Stomach (tissue), 9 donors: Measurements from ENCODE around the gene TP53BP2. TPM values are rescaled to one million over a fixed set of nuclear protein-coding genes. Genes with fewer than 3 reads are reported as not detected.

Source experiments
- DNase-seq, 2 donors: peaks; one replicate each; pipeline versions ENCODE4 v3.0.0 to v3.0.0-alpha.2; 2013 to 2019
- H3K27ac ChIP-seq, 5 donors: fragments of 200-600 bp in 4 of 5; sonication (generic) in 4 of 5; one replicate each; pipeline ENCODE4 v1.5.1; 2013 to 2019; ENCODE audit warnings: mild to moderate bottlenecking in 1 of 5, moderate library complexity in 1 of 5
- H3K27me3 ChIP-seq, 3 donors: fragments of 200-600 bp; sonication (generic); one replicate each; pipeline ENCODE4 v1.5.1; 2017 to 2019; ENCODE audit warnings: mixed run types in 1 of 3
- H3K36me3 ChIP-seq, 4 donors: fragments of 200-600 bp; sonication (generic); 1 replicate in 3 of 4; 2 replicates in 1 of 4; pipeline ENCODE4 v1.5.1; 2016 to 2019
- H3K4me1 ChIP-seq, 4 donors: fragments of 200-600 bp; sonication (generic); one replicate each; pipeline ENCODE4 v1.5.1; 2016 to 2019
- H3K4me3 ChIP-seq, 4 donors: fragments of 200-600 bp; sonication (generic) in 3 of 4; one replicate each; pipeline ENCODE4 v1.5.1; 2016 to 2019; ENCODE audit warnings: mild to moderate bottlenecking in 1 of 4
- H3K9me3 ChIP-seq, 4 donors: fragments of 200-600 bp; sonication (generic); one replicate each; pipeline ENCODE4 v1.5.1; 2016 to 2019
- EP300 ChIP-seq: sonication (generic); formaldehyde crosslinking; IDR thresholded peaks from one replicate; pipeline ENCODE4 v1.6.1; 2017; ENCODE audit warnings: antibody characterized with exemption
- POLR2A ChIP-seq, 4 donors: fragments of 450-650 bp; IDR thresholded peaks; one replicate each; pipeline ENCODE4 v1.6.1; 2016; ENCODE audit warnings: antibody characterized with exemption in 4 of 4, control low read depth in 2 of 4, mild to moderate bottlenecking in 1 of 4, moderate library complexity in 1 of 4
- POLR2AphosphoS5 ChIP-seq, 3 donors: sonication (generic); formaldehyde crosslinking; IDR thresholded peaks; one replicate each; pipeline ENCODE4 v1.6.1; 2016; ENCODE audit warnings: antibody characterized with exemption in 3 of 3
- WGBS, 5 donors: extraction: QIAGEN DNeasy Blood & Tissue Kit in 3 of 5; methylation state at CpG; one replicate each; pipeline versions ENCODE4 v1.1.5 to v1.1.7; 2013 to 2018; 5-methylcytosine and 5-hydroxymethylcytosine counted together
- intact Hi-C: fragments of 100-400 bp; cut with DNase I; formaldehyde crosslinking; loops from one replicate; pipeline ENCODE4 v1.15.1; 2023; ENCODE audit warnings: low total_unique reads
- polyA plus RNA-seq, 3 donors: library from polyadenylated mRNA; stranded (reverse); fragments of 200-250 nt; gene quantifications; one replicate each; pipeline ENCODE4 v1.2.3, GENCODE V29; 2013
- total RNA-seq, 5 donors: library from RNA; depleted of rRNA; stranded (reverse); fragments of >200 nt; gene quantifications; one replicate each; pipeline versions ENCODE4 v1.1.0 to v1.2.3, GENCODE V29; 2014 to 2016
- TF ChIP-seq, protein P1 (sequence below), 7 experiments: fragments of 450-650 bp in 4 of 7; fragments of 200-600 bp in 3 of 7; sonication (generic) in 3 of 7; IDR thresholded peaks; one replicate each; pipeline ENCODE4 v1.5.1; 2016 to 2019; ENCODE audit warnings: antibody characterized with exemption in 7 of 7, control low read depth in 2 of 7, mild to moderate bottlenecking in 1 of 7
- donor health status: healthy with polysubstance abuse.
- donor health status: Bipolar disorder and iron deficiency.
- donor health status: healthy.

The TP53BP2 gene
- total and polyA plus RNA-seq, 8 donors = 6.9 to 157 (median 32.9) TPM

DNA sequence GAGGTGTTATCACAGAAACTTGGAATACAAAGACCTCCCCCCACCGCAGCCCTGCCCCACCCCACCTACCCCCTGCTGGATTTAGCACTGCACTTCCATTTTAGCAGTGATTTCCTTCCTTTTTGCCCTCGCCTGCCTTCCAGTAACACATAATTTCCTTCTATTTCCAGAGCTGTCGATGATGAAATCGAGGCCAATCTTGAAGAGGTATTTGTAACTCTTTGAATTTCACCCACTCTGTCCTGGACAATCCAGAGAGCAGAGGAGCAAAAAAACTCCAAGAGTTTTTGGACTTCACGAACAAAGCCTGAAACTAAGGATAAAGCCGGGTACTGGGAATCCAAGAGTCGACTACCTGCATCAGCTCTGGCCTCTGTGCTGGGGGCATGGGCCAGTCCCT is 84.3 kb downstream of the TP53BP2 start:
- no peak overlapping the region for H3K27ac ChIP-seq
- H3K4me1 ChIP-seq = peaks cover 0 to 12% (median 4%) of the 10 kb centered on the region in 4 donors
- intact Hi-C loops = no loop called here
- no peak for DNase-seq
- H3K27me3 ChIP-seq = no peaks in the 10 kb centered on the region
- H3K9me3 ChIP-seq = no peaks in the 10 kb centered on the region
- H3K36me3 ChIP-seq = peaks cover 90 to 100% (median 100%) of the 10 kb centered on the region in 4 donors
- 76 to 81% (median 78%) methylated on average over 7 of the region's 7 CpGs for WGBS, 5 donors
- H3K4me3 ChIP-seq = no peak overlapping the region
- TF ChIP-seq EP300 (no peak), POLR2A (IDR thresholded peaks at IDR 0.05) (no peak), POLR2AphosphoS5 (IDR thresholded peaks at IDR 0.05) (no peak)
- TF ChIP-seq, protein P1, sequence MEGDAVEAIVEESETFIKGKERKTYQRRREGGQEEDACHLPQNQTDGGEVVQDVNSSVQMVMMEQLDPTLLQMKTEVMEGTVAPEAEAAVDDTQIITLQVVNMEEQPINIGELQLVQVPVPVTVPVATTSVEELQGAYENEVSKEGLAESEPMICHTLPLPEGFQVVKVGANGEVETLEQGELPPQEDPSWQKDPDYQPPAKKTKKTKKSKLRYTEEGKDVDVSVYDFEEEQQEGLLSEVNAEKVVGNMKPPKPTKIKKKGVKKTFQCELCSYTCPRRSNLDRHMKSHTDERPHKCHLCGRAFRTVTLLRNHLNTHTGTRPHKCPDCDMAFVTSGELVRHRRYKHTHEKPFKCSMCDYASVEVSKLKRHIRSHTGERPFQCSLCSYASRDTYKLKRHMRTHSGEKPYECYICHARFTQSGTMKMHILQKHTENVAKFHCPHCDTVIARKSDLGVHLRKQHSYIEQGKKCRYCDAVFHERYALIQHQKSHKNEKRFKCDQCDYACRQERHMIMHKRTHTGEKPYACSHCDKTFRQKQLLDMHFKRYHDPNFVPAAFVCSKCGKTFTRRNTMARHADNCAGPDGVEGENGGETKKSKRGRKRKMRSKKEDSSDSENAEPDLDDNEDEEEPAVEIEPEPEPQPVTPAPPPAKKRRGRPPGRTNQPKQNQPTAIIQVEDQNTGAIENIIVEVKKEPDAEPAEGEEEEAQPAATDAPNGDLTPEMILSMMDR (IDR thresholded peaks at IDR 0.05) = no peak

DNA sequence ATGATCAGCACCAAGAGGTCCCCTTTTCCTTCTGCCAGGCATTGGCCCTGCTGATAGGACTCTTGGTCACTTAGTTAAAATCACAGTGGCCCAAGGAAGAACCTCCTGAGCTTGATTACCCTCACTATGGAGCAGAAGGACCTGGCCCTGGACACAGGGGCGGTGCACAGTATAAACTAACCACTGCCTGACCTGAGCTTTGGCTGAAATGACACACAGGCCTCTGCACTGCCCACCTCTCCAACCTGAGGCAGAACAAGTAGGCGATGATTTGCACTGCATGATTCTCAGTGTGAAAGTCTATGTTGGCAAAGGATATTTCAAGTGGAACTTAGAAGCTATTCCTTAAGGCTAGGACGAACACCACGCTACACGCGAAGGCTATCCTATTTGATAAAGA is 84.9 kb downstream of the TP53BP2 start:
- H3K27ac ChIP-seq = no peak overlapping the region
- H3K27me3 ChIP-seq = no peaks in the 10 kb centered on the region
- WGBS, 5 donors = 54 to 72% (median 57%) methylated on average over 5 to 6 of the region's 6 CpGs
- no peaks in the 10 kb centered on the region for H3K9me3 ChIP-seq
- intact Hi-C loops = no loop called here
- no peak for TF ChIP-seq POLR2AphosphoS5 (IDR thresholded peaks at IDR 0.05)
- TF ChIP-seq POLR2A (IDR thresholded peaks at IDR 0.05) = no peak
- no peak for TF ChIP-seq EP300
- TF ChIP-seq, protein P1 (IDR thresholded peaks at IDR 0.05) = no peak
- H3K36me3 ChIP-seq = peaks cover 95 to 100% (median 100%) of the 10 kb centered on the region in 4 donors
- H3K4me1 ChIP-seq = peaks cover 0 to 12% (median 4%) of the 10 kb centered on the region in 4 donors
- DNase-seq = no peak
- H3K4me3 ChIP-seq = no peak overlapping the region

DNA sequence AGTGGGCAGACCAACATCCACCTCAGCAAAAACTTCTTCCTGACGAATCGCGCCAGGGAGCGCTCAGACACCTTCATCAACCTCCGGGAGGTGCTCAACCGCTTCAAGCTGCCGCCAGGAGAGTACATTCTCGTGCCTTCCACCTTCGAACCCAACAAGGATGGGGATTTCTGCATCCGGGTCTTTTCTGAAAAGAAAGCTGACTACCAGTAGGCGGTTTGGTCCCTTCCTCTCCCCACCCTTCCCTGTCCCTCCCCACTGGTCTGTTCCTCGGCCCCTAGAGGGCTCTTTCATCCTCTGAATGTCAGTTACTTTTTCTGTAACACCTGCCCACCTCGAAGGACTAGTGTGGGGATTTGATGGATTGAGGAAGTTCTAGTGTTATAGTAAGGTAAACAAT is 86.5 kb downstream of the TP53BP2 start:
- TF ChIP-seq, protein P1 (IDR thresholded peaks at IDR 0.05) = no peak
- TF ChIP-seq POLR2A (IDR thresholded peaks at IDR 0.05) = no peak
- no peak for TF ChIP-seq POLR2AphosphoS5 (IDR thresholded peaks at IDR 0.05)
- no peak for TF ChIP-seq EP300
- no peaks in the 10 kb centered on the region for H3K4me1 ChIP-seq
- H3K36me3 ChIP-seq = peaks cover 95 to 100% (median 100%) of the 10 kb centered on the region in 4 donors
- intact Hi-C loops = no loop called here
- no peak overlapping the region for H3K27ac ChIP-seq
- peak in 1 of 2 donors; percentile 21 for DNase-seq
- WGBS, 5 donors = 83 to 89% (median 84%) methylated on average over 13 of the region's 13 CpGs
- H3K27me3 ChIP-seq = no peaks in the 10 kb centered on the region
- H3K9me3 ChIP-seq = no peaks in the 10 kb centered on the region
- H3K4me3 ChIP-seq = no peak overlapping the region

DNA sequence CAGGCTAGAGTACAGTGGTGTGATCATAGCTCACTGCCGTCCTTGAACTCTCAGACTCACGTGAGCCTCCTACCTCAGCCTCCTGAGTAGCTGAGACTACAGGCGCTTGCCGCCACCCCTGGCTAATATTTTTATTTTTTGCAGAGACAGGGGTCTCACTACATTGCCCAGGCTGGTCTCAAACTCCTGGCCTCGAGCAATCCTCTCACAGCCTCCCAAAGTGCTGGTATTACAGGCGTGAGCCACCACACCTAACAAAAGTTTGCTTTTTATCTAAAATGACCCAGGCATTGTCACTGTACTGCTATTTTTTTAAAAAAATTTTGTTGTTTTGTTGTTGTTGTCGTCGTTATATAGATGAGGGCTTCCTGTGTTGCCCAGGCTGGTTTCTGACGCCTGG is 87.0 kb downstream of the TP53BP2 start:
- DNase-seq = no peak
- Histone ChIP-seq H3K9me3 (no peaks in the 10 kb centered on the region), H3K27me3 (no peaks in the 10 kb centered on the region), H3K27ac (no peak overlapping the region), H3K4me3 (no peak overlapping the region), H3K4me1 (no peaks in the 10 kb centered on the region), H3K36me3 (peaks cover 95 to 100% (median 100%) of the 10 kb centered on the region in 4 donors)
- TF ChIP-seq POLR2A (IDR thresholded peaks at IDR 0.05) = no peak
- 92 to 97% (median 96%) methylated on average over 9 of the region's 9 CpGs for WGBS, 5 donors
- intact Hi-C loops = no loop called here

DNA sequence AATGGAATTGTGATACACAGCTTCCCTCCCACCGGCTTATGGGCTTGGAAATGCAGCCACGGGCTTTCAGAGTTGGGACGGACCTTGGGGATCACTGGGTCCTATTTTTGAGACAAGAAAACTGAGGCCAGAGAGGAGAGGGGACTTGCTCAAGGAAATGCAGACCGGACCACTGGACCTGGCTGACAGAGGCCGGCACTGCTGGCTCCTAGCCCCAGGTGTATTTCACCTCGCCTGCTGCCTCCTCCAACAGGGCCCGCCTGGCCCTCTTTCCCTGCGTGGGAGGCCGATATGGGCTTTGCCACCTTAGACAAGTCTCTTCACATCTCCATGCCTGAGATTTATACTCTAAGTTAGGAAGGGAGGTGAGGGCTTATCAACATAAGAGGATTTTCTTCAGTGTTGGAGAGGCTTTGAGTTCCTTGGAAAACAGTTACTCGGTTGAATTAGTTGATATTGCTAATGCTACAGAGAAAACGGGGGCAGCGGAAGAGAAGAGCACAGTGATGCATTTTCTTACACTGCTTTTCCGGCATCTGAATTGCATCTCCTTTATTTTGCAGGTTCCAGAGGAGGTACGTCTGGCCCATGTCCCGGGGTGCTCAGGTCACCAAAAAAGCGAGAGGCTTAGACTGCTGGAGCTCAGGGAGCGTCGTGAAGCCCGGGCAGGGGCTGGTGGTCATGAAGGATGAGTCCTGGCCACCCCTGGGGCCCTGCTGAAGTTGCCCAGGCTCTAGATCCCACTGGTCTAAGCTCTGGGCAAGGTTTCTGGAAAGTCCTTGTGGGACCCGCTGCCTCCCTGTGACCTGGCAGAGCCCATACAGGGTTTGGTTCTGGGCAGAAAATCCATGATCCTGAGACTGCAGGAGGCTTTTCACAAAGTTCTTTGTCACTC is 88.7 kb downstream of the TP53BP2 start:
- H3K4me1 ChIP-seq = no peaks in the 10 kb centered on the region
- no peaks in the 10 kb centered on the region for H3K27me3 ChIP-seq
- H3K27ac ChIP-seq = no peak overlapping the region
- intact Hi-C loops = no loop called here
- H3K36me3 ChIP-seq = peaks cover 94 to 100% (median 100%) of the 10 kb centered on the region in 4 donors
- no peak for DNase-seq
- H3K4me3 ChIP-seq = no peak overlapping the region
- WGBS, 5 donors = 89 to 92% (median 90%) methylated on average over 20 of the region's 20 CpGs
- TF ChIP-seq, protein P1 (IDR thresholded peaks at IDR 0.05) = no peak
- TF ChIP-seq POLR2AphosphoS5 (IDR thresholded peaks at IDR 0.05) (no peak), POLR2A (IDR thresholded peaks at IDR 0.05) (no peak), EP300 (no peak)
- H3K9me3 ChIP-seq = no peaks in the 10 kb centered on the region
